ENCODE measurements around the gene STIP1.

DNA sequence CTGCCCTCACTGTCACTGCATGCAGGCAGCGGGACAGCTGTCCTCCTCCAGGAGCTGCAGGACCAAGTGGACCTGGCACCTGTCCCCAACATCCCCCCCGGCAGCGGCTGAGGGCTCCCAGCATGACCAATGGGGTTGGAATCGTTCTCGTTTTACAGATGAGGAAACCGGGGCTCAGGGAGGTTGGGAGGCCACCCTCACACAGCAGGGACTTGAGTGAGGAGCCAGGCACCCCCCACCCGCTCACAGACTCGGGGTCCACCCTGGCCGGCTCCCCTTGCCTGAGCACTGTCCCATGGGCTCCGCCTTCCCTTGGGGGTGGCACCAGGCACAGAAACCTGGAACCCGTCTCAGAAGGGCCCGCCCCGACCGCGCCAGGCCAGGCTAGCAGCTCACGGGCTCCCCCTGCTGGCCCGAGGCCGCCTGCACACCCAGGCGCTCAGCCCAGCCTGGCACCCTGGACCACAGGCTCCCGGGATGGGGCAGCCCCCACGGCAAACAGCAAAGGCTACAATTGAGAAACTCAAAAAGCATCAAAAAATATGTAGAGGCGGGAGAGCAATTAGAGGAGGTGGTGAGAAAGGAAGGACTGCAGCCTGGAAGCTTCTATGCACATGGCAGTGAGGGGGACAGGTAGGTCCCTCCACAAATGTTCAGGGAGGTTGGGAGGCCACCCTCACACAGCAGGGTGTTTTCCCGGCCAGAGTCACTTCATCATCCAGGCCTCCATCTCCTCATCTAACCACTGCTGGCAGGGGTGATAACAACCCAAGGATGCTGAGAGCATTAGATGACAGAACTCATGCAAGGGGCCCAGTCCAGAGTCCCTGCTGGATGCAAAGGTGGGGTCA, 32.9 kb upstream of the STIP1 start:
- TF ChIP-seq, protein P1, sequence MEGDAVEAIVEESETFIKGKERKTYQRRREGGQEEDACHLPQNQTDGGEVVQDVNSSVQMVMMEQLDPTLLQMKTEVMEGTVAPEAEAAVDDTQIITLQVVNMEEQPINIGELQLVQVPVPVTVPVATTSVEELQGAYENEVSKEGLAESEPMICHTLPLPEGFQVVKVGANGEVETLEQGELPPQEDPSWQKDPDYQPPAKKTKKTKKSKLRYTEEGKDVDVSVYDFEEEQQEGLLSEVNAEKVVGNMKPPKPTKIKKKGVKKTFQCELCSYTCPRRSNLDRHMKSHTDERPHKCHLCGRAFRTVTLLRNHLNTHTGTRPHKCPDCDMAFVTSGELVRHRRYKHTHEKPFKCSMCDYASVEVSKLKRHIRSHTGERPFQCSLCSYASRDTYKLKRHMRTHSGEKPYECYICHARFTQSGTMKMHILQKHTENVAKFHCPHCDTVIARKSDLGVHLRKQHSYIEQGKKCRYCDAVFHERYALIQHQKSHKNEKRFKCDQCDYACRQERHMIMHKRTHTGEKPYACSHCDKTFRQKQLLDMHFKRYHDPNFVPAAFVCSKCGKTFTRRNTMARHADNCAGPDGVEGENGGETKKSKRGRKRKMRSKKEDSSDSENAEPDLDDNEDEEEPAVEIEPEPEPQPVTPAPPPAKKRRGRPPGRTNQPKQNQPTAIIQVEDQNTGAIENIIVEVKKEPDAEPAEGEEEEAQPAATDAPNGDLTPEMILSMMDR (IDR thresholded peaks at IDR 0.05; ENCODE audit: insufficient read depth, low read depth, low read length) = peak; percentile 81
- no peak for TF ChIP-seq EZH2 (IDR thresholded peaks at IDR 0.05; ENCODE audit: insufficient read depth, low read length)

Measured in astrocyte (in vitro differentiated cells and primary cell).